ENCODE measurements around the gene TEX29. TPM values are rescaled to one million over a fixed set of nuclear protein-coding genes. Genes with fewer than 3 reads are reported as not detected.

TEX29 gene
- total RNA-seq, 4 donors from 2014 or later, result not detected

DNA sequence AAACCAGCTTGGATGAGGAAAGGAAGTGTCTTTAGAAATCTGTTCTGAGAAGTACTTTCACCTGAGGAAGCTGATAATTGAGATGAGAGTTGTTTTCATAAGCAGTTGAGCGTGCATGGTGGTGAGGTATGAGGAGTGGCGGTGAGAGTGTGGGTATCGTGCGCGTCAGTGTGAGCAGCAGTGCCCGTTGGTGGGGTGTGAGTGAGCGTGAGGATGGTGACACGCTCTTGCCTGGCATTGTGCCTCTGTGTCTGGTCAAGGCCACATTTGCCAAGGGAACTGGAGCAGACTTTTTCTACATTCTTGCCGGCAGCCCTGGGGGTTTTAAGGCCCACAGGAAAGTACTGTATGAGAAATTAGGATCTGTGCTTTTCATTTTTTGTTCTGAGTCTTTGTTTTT, 36.5 kb upstream of the TEX29 start:
- H3K27ac ChIP-seq, result no peak overlapping the region

GRCh38 chr13:111284565-111284964, 35.9 kb upstream of the TEX29 start:
- peaks cover 52 to 64% of the 10 kb centered on the region in 2 donors for H3K36me3 ChIP-seq
- intact Hi-C loops (cut with DNase I), result no loop called here

More for the DNA sequence above, 36.5 kb upstream of the TEX29 start:
- WGBS, 2 donors, result 87 to 92% methylated on average over 9 of the region's 9 CpGs
- no peaks in the 10 kb centered on the region for H3K4me1 ChIP-seq
- peaks cover 49 to 64% of the 10 kb centered on the region in 2 donors for H3K36me3 ChIP-seq
- H3K27me3 ChIP-seq, result no peaks in the 10 kb centered on the region
- intact Hi-C loops (cut with DNase I), result no loop called here
- no peak overlapping the region for H3K4me3 ChIP-seq (replicated peaks in 1 of 3)
- DNase-seq, result no peak
- no peak for TF ChIP-seq POLR2A (IDR thresholded peaks at IDR 0.05)
- TF ChIP-seq, protein P1, sequence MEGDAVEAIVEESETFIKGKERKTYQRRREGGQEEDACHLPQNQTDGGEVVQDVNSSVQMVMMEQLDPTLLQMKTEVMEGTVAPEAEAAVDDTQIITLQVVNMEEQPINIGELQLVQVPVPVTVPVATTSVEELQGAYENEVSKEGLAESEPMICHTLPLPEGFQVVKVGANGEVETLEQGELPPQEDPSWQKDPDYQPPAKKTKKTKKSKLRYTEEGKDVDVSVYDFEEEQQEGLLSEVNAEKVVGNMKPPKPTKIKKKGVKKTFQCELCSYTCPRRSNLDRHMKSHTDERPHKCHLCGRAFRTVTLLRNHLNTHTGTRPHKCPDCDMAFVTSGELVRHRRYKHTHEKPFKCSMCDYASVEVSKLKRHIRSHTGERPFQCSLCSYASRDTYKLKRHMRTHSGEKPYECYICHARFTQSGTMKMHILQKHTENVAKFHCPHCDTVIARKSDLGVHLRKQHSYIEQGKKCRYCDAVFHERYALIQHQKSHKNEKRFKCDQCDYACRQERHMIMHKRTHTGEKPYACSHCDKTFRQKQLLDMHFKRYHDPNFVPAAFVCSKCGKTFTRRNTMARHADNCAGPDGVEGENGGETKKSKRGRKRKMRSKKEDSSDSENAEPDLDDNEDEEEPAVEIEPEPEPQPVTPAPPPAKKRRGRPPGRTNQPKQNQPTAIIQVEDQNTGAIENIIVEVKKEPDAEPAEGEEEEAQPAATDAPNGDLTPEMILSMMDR (IDR thresholded peaks at IDR 0.05), result no peak
- H3K9me3 ChIP-seq, result no peaks in the 10 kb centered on the region

GRCh38 chr13:111286162-111286561, 34.3 kb upstream of the TEX29 start:
- no peak for TF ChIP-seq POLR2A (IDR thresholded peaks at IDR 0.05)
- TF ChIP-seq, protein P1 (IDR thresholded peaks at IDR 0.05), result no peak
- WGBS, 2 donors, result 91% methylated on average over 15 of the region's 15 CpGs
- H3K9me3 ChIP-seq, result no peaks in the 10 kb centered on the region
- no peaks in the 10 kb centered on the region for H3K4me1 ChIP-seq
- H3K36me3 ChIP-seq, result peaks cover 45 to 62% of the 10 kb centered on the region in 2 donors
- no peaks in the 10 kb centered on the region for H3K27me3 ChIP-seq
- intact Hi-C loops (cut with DNase I), result no loop called here
- no peak for DNase-seq
- no peak overlapping the region for H3K27ac ChIP-seq
- no peak overlapping the region for H3K4me3 ChIP-seq (replicated peaks in 1 of 3)

More at GRCh38 chr13:111284565-111284964, 35.9 kb upstream of the TEX29 start:
- Histone ChIP-seq H3K4me3 (replicated peaks in 1 of 3) (no peak overlapping the region), H3K27ac (no peak overlapping the region), H3K4me1 (no peaks in the 10 kb centered on the region), H3K9me3 (no peaks in the 10 kb centered on the region), H3K27me3 (no peaks in the 10 kb centered on the region)
- WGBS, 2 donors, result 94% methylated on average over 14 of the region's 14 CpGs
- no peak for DNase-seq
- TF ChIP-seq POLR2A (IDR thresholded peaks at IDR 0.05), result no peak
- TF ChIP-seq, protein P1 (IDR thresholded peaks at IDR 0.05), result no peak

- Histone ChIP-seq H3K27ac (no peak overlapping the region), H3K4me1 (no peaks in the 10 kb centered on the region), H3K36me3 (peaks cover 45 to 62% of the 10 kb centered on the region in 2 donors), H3K9me3 (no peaks in the 10 kb centered on the region), H3K27me3 (no peaks in the 10 kb centered on the region), H3K4me3 (replicated peaks in 1 of 3) (no peak overlapping the region)
- intact Hi-C loops (cut with DNase I), result no loop called here
- TF ChIP-seq, protein P1 (IDR thresholded peaks at IDR 0.05), result no peak
- no peak for TF ChIP-seq POLR2A (IDR thresholded peaks at IDR 0.05)
- 91 to 94% methylated on average over 7 of the region's 7 CpGs for WGBS, 2 donors
- DNase-seq, result no peak
Observed at GRCh38 chr13:111286749-111287148, 33.7 kb upstream of the TEX29 start.

GRCh38 chr13:111287201-111287600, 33.2 kb upstream of the TEX29 start:
- no peak for DNase-seq
- TF ChIP-seq, protein P1 (IDR thresholded peaks at IDR 0.05), result no peak
- no peak for TF ChIP-seq POLR2A (IDR thresholded peaks at IDR 0.05)
- WGBS, 2 donors, result 91 to 92% methylated on average over 8 of the region's 8 CpGs
- Histone ChIP-seq H3K27ac (no peak overlapping the region), H3K4me3 (replicated peaks in 1 of 3) (no peak overlapping the region), H3K36me3 (peaks cover 49 to 62% of the 10 kb centered on the region in 2 donors), H3K4me1 (no peaks in the 10 kb centered on the region), H3K9me3 (no peaks in the 10 kb centered on the region), H3K27me3 (no peaks in the 10 kb centered on the region)
- intact Hi-C loops (cut with DNase I), result no loop called here
